Smooth muscle cell of the pulmonary artery (primary cell): ENCODE data around the gene EEF1AKMT4. TPM values are rescaled to one million over a fixed set of nuclear protein-coding genes. Genes with fewer than 3 reads are reported as not detected.

Experiments
- total RNA-seq: library from RNA; depleted of rRNA; stranded (reverse); fragments of >200 nt; gene quantifications from 2 replicates; pipeline ENCODE4 v1.2.3, GENCODE V29; 2014

The EEF1AKMT4 gene
- 2.2 and 2.9 TPM in 2 replicates for total RNA-seq

DNA sequence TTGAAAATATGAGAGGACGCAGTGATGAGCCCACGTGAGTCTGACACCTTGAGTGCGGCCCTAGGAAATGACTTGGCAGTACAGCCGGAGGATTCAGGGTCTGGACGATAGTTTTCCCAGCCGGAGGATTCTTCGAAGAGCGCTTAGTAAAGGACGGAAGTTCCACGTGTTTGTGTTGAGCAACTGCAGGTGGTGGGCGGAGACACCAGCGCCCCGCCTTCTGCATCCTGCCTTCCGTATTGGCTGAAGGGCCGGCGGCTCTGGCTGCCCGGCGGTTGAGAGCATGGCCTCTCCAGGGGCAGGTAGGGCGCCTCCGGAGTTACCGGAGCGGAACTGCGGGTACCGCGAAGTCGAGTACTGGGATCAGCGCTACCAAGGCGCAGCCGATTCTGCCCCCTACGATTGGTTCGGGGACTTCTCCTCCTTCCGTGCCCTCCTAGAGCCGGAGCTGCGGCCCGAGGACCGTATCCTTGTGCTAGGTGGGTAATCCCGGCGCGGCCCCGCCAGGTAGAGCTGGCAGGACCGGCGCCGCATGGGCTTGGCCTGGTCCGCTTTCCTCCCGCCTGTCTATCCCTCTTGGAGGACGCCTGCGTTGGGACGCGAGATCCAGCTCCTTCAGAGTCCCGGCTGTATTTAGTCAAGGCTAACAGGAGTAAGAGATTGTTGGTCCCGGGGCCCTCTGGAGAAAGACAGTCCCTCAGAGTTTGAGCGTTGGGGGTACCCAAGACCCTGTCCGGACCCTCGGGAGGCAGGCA, at the start of gene EEF1AKMT4:
TSS of gene EEF1AKMT4 (plus strand) at position 261 of the 755 bp plus-strand sequence. CDS start at position 284, 23 bp downstream.

GRCh38 chr3:184229394-184230080, 19.9 kb upstream of the EEF1AKMT4 start, which contains the start of gene VWA5B2:
Gene VWA5B2, plus strand, starts transcription at chr3:184229585. Its CDS starts 944 bp downstream, at chr3:184230529.

DNA sequence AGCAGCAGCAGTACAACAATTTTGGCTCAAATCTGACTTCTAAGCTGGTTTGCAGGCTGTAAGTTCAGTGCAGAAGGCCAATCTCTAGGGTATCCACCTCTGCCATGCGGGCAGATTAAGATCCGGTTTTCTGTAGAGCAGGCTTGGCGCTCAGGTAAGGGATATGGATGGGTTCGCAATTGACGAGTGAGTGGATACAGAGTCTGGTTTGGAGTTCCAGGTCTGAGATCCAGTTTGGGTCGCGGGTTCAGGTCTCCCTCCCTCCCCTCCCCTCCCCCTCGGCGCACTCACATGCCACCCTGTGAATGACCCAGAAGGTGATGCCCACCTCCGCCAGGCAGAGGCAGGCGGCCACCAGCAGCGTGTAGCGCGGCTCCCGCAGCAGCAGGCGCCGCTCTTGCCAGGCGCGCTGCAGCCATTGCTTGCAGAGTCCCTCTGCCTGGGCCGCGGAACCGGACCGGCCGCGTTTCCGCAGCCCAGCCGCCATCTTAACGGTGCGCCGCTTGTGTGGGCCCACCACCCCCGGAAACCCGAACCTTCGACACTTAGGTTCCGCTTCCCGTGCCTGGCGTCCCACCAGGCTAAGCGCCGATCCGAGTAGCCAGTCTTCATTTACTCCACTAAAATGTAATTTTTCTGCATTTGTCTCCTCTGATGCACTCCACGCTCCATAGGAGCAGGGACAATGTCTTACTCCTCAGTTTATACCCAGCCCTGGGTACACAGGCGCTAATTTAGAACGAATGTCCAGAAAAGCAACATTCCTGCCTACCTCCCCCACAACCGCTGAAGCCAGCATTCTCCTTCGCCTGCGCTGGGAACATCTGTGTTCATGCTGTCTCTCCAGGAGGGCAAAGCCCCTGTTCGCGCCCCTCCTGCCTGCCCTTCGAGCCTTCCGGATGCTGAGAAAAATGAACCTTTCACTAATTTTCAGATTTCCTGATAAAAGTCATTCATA, 739 bp upstream of the EEF1AKMT4 start, which contains the start of gene ALG3:
TSS of gene ALG3 (minus strand) at position 509 of the 958 bp plus-strand sequence. CDS start at position 487, 22 bp downstream.

DNA sequence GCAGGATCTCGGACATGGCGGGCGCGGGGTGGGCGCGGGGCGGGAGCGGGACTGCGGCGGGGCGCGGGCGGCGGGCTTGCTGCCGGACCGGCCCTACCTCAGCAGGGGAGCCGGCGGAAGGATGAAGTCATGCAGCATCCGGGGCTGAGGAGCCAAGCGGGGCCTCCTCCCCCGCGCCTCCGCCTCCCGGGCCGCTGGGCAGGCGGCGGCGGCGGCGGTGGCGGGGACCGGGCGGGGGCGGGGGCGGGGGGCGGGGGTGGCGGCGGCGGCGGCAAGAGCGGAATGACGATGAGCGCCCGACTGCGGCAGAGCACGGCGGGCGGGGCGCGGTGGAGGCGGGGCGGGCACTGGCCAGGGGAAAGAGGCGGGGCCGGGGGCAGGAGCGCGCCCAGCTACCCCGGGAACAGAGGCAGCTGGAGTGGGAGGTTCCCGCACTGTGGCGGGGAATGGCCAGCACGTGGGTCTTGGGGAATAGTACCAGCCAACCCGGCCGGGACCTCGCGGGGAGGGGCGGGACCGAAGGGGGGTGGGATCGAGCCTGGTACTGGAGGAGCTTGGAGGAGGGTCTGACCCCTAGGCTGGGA, 11.9 kb downstream of the EEF1AKMT4 start, which contains the start of gene CAMK2N2:
TSS of gene CAMK2N2 (minus strand) at position 284 of the 584 bp plus-strand sequence. CDS start at position 16, 268 bp downstream.

DNA sequence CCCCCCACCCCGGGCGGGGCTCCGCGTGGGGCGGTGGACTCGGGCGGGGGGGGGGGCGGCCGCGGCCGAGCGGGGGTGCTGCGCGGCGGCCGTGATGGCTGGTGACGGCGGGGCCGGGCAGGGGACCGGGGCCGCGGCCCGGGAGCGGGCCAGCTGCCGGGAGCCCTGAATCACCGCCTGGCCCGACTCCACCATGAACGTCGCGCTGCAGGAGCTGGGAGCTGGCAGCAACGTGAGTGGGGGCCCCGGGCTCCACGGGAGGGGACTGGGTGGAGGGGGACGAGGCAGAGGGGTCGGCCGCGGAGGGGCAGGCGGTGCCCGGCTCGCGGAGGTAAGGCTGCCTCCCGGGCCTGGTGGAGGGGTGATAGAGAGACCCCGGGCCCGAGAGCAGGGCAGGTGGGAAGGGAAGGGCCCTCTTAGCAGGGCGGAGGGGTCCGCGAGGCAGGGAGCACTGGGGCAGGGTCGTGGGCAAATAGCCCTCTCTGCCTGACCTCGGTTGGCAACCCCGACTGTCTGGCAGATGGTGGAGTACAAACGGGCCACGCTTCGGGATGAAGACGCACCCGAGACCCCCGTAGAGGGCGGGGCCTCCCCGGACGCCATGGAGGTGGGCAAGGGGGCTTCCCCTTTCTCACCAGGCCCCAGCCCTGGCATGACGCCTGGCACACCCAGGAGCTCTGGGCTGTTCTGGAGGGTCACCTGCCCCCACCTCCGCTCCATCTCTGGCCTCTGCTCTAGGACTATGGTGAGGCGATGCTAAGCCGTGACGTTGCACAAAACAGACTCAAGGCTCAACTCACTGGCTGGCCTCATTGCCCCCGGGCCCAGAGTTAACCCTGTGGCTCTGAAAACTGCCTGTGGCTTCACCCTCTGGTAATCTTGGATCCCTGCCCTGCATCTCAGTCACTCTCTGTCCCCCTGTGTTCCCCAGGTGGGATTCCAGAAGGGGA, 26.8 kb downstream of the EEF1AKMT4 start, which contains the start of gene ECE2:
TSS of gene ECE2 (plus strand) at position 62 of the 950 bp plus-strand sequence. CDS start at position 194, 132 bp downstream.

DNA sequence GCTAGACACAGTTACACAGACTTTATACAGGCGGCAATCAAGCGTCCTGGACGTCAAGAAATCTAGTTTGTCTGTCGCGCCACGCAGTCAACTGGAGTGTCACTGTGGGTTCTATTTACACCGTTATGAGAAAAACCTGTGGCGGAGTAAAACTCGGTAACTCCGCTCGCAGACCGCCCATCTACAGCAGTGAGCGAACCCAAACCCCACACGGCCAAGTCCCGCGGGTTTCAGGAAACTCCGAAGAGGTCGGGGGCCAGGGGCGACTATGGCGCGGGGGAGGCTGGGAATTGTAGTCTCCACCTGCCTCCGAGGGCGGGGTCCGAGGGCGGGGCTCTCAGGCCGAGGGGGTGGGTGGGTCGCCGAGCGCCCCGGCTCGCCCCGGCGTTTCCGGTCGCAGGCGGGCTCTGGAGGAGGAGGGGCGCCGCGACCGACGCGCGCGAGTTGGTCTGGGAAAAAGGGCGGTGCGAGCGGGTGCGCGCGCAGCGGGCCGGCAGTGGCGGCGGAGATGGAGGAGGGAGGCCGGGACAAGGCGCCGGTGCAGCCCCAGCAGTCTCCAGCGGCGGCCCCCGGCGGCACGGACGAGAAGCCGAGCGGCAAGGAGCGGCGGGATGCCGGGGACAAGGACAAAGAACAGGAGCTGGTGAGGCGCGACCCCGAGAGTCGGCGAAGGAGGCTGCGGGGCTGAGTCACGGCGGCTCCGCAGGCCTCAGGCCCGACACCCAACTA, 49.5 kb downstream of the EEF1AKMT4 start, which contains the start of gene PSMD2:
TSS of gene PSMD2 (plus strand) at position 483 of the 729 bp plus-strand sequence. CDS start at position 509, 26 bp downstream.

Other genes with a start within 250 kb of the EEF1AKMT4 start
- 18.9 and 22.9 TPM in 2 replicates for gene ABCC5, start 231.8 kb upstream of the EEF1AKMT4 start, total RNA-seq
- gene HTR3D, start 217.9 kb upstream of the EEF1AKMT4 start, total RNA-seq: not detected in 2 replicates
- not detected in 2 replicates for gene HTR3C, start 196.6 kb upstream of the EEF1AKMT4 start, total RNA-seq
- gene HTR3E, start 152.6 kb upstream of the EEF1AKMT4 start, total RNA-seq: not detected in 2 replicates
- gene EIF2B5, start 114.3 kb upstream of the EEF1AKMT4 start, total RNA-seq: 27.0 and 27.2 TPM in 2 replicates
- gene DVL3, start 94.3 kb upstream of the EEF1AKMT4 start, total RNA-seq: 45.7 and 57.3 TPM in 2 replicates
- 363 and 399 TPM in 2 replicates for gene AP2M1, start 74.8 kb upstream of the EEF1AKMT4 start, total RNA-seq
- 64.6 and 69.0 TPM in 2 replicates for gene ABCF3, start 63.5 kb upstream of the EEF1AKMT4 start, total RNA-seq
- 0.03 and 0.52 TPM in 2 replicates for gene VWA5B2, start 20.1 kb upstream of the EEF1AKMT4 start, total RNA-seq
- 43.6 and 51.5 TPM in 2 replicates for gene ALG3, start 710 bp upstream of the EEF1AKMT4 start, total RNA-seq
- gene CAMK2N2, start 11.9 kb downstream of the EEF1AKMT4 start, total RNA-seq: 0.13 TPM in 2 replicates
- gene ECE2, start 26.4 kb downstream of the EEF1AKMT4 start, total RNA-seq: 0.17 TPM in 1 of 2 replicates, not detected in the other
- gene PSMD2, start 49.6 kb downstream of the EEF1AKMT4 start, total RNA-seq: 314 and 468 TPM in 2 replicates
- gene EIF4G1, start 64.9 kb downstream of the EEF1AKMT4 start, total RNA-seq: 496 and 598 TPM in 2 replicates
- gene FAM131A, start 87.9 kb downstream of the EEF1AKMT4 start, total RNA-seq: 26.5 and 44.6 TPM in 2 replicates
- 3.3 and 4.4 TPM in 2 replicates for gene CLCN2, start 111.9 kb downstream of the EEF1AKMT4 start, total RNA-seq
- 54.1 and 55.5 TPM in 2 replicates for gene POLR2H, start 112.0 kb downstream of the EEF1AKMT4 start, total RNA-seq
- 0.10 and 0.46 TPM in 2 replicates for gene THPO, start 128.5 kb downstream of the EEF1AKMT4 start, total RNA-seq
- 1.5 and 10.9 TPM in 2 replicates for gene CHRD, start 130.4 kb downstream of the EEF1AKMT4 start, total RNA-seq